ENCODE data around the gene MYBPH. TPM values are rescaled to one million over a fixed set of nuclear protein-coding genes. Genes with fewer than 3 reads are reported as not detected.

The MYBPH gene
- polyA plus RNA-seq, 1 donor from 2014 or later: not detected

- Histone ChIP-seq H3K79me2 (replicated peaks; ENCODE audit: insufficient read depth, low read length) (no peaks in the 10 kb centered on the region), H3K27ac (ENCODE audit: low read length) (no peak overlapping the region), H3K36me3 (ENCODE audit: insufficient read depth, low read length) (no peaks in the 10 kb centered on the region), H3K27me3 (ENCODE audit: insufficient read depth, low read depth, low read length) (no peaks in the 10 kb centered on the region), H3F3A (ENCODE audit: insufficient read depth, low read length, poor library complexity, severe bottlenecking) (no peaks in the 10 kb centered on the region), H3K4me3 (ENCODE audit: low read length) (no peak overlapping the region), H3K9me2 (ENCODE audit: insufficient read depth, low read length) (no peaks in the 10 kb centered on the region), H2AFZ (ENCODE audit: low read depth, low read length) (no peak overlapping the region), H4K20me1 (ENCODE audit: insufficient read depth) (no peaks in the 10 kb centered on the region), H3K9ac (ENCODE audit: low read length) (no peak overlapping the region), H3K4me2 (ENCODE audit: low read length) (no peak overlapping the region), H3K9me3 (ENCODE audit: low read length) (no peaks in the 10 kb centered on the region)
- TF ChIP-seq REST (IDR thresholded peaks at IDR 0.05; ENCODE audit: borderline replicate concordance) (no peak), EZH2 (IDR thresholded peaks at IDR 0.05; ENCODE audit: borderline replicate concordance, insufficient read depth, low read length, poor library complexity, severe bottlenecking) (no peak), TAF1 (IDR thresholded peaks at IDR 0.05; ENCODE audit: low read depth) (no peak), RAD21 (conservative IDR thresholded peaks at IDR 0.05) (no peak), CTCF (IDR thresholded peaks at IDR 0.05; ENCODE audit: poor library complexity, severe bottlenecking) (no peak), MXI1 (conservative IDR thresholded peaks at IDR 0.05; ENCODE audit: poor library complexity, severe bottlenecking) (no peak), EP300 (conservative IDR thresholded peaks at IDR 0.05; ENCODE audit: poor library complexity, severe bottlenecking) (no peak), POLR2AphosphoS5 (IDR thresholded peaks at IDR 0.05) (no peak), SMC3 (conservative IDR thresholded peaks at IDR 0.05; ENCODE audit: poor library complexity) (no peak)
These were observed 32.6 kb upstream of the MYBPH start for GRCh38 chr1:203208181-203208580.

GRCh38 chr1:203207751-203208150 is 32.1 kb upstream of the MYBPH start:
- Histone ChIP-seq H3K36me3 (ENCODE audit: insufficient read depth, low read length) (no peaks in the 10 kb centered on the region), H2AFZ (ENCODE audit: low read depth, low read length) (no peak overlapping the region), H3K27me3 (ENCODE audit: insufficient read depth, low read depth, low read length) (no peaks in the 10 kb centered on the region), H3K4me2 (ENCODE audit: low read length) (no peak overlapping the region), H4K20me1 (ENCODE audit: insufficient read depth) (no peaks in the 10 kb centered on the region), H3F3A (ENCODE audit: insufficient read depth, low read length, poor library complexity, severe bottlenecking) (no peaks in the 10 kb centered on the region), H3K4me3 (ENCODE audit: low read length) (no peak overlapping the region), H3K9me3 (ENCODE audit: low read length) (no peaks in the 10 kb centered on the region), H3K27ac (ENCODE audit: low read length) (no peak overlapping the region), H3K79me2 (replicated peaks; ENCODE audit: insufficient read depth, low read length) (no peaks in the 10 kb centered on the region), H3K9ac (ENCODE audit: low read length) (no peak overlapping the region), H3K9me2 (ENCODE audit: insufficient read depth, low read length) (no peaks in the 10 kb centered on the region)
- TF ChIP-seq RAD21 (conservative IDR thresholded peaks at IDR 0.05) (no peak), CTCF (IDR thresholded peaks at IDR 0.05; ENCODE audit: poor library complexity, severe bottlenecking) (no peak), POLR2AphosphoS5 (IDR thresholded peaks at IDR 0.05) (no peak), SMC3 (conservative IDR thresholded peaks at IDR 0.05; ENCODE audit: poor library complexity) (no peak), MXI1 (conservative IDR thresholded peaks at IDR 0.05; ENCODE audit: poor library complexity, severe bottlenecking) (no peak), EZH2 (IDR thresholded peaks at IDR 0.05; ENCODE audit: borderline replicate concordance, insufficient read depth, low read length, poor library complexity, severe bottlenecking) (no peak), EP300 (conservative IDR thresholded peaks at IDR 0.05; ENCODE audit: poor library complexity, severe bottlenecking) (no peak), TAF1 (IDR thresholded peaks at IDR 0.05; ENCODE audit: low read depth) (no peak), REST (IDR thresholded peaks at IDR 0.05; ENCODE audit: borderline replicate concordance) (no peak)

All from neural cell (in vitro differentiated cells).